Muscle layer of duodenum (tissue), 2 donors: Measurements from ENCODE around the gene LAMA2.

Source experiments
- H3K27ac ChIP-seq: one replicate; pipeline ENCODE4 v1.7.0; 2013; ENCODE audit warnings: mild to moderate bottlenecking, low read length
- H3K27me3 ChIP-seq: one replicate; pipeline ENCODE4 v1.7.0; 2013; ENCODE audit warnings: low read depth, mild to moderate bottlenecking, control low read depth, low read length
- H3K36me3 ChIP-seq, 2 donors: one replicate each; pipeline ENCODE4 v1.7.0; 2013; ENCODE audit warnings: low read length in 2 of 2, control low read depth in 1 of 2, mild to moderate bottlenecking in 1 of 2; ENCODE audit not compliant: insufficient read depth in 2 of 2, control insufficient read depth in 1 of 2
- H3K4me1 ChIP-seq, 2 donors: one replicate each; pipeline ENCODE4 v1.7.0; 2013; ENCODE audit warnings: low read length in 2 of 2, mild to moderate bottlenecking in 2 of 2, control low read depth in 1 of 2, moderate library complexity in 1 of 2; ENCODE audit not compliant: insufficient read depth in 2 of 2, control insufficient read depth in 1 of 2
- H3K4me3 ChIP-seq, 2 donors: one replicate each; pipeline ENCODE4 v1.7.0; 2013; ENCODE audit warnings: low read length in 2 of 2, low read depth in 1 of 2, mild to moderate bottlenecking in 1 of 2
- H3K9me3 ChIP-seq, 2 donors: one replicate each; pipeline ENCODE4 v1.7.0; 2013; ENCODE audit warnings: low read length in 2 of 2, control low read depth in 1 of 2, mild to moderate bottlenecking in 1 of 2; ENCODE audit not compliant: control insufficient read depth in 1 of 2
- donor health status: healthy.

LAMA2 gene

DNA sequence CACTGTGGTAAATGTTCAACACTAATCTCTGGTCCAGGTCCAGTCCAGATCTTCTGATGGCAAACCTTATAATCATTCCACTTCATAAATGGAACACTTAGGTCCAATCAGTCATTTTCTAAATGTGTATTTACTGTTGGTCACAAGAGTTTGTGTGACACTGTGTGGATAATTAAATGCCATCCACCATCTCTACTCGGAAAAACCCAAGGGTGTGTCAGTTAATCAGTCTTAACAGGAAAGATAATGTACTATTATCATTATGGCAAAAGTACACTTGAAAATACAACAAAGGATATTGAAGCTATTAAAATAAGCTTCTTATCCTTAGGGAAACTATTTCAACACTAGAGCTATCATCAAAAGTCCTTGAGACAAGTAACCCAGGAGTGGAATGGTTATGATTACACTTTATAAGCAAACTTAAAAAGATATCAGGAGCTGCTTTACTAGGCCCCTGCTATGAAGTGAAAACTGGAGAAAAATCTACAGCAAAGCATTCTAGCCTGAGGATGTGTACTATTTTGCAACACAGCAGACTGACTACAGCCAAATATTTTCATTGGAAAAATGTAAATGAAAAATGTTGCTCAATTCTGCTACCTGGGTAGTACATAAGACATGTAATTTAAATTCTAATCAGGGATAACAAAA is 227.9 kb downstream of the LAMA2 start:
- Histone ChIP-seq H3K4me3 (no peak overlapping the region), H3K27ac (no peak overlapping the region), H3K9me3 (no peaks in the 10 kb centered on the region), H3K27me3 (no peaks in the 10 kb centered on the region), H3K36me3 (no peaks in the 10 kb centered on the region), H3K4me1 (peaks cover 0 to 4% of the 10 kb centered on the region in 2 donors)

GRCh38 chr6:129111346-129111745 is 228.4 kb downstream of the LAMA2 start:
- Histone ChIP-seq H3K27me3 (no peaks in the 10 kb centered on the region), H3K9me3 (no peaks in the 10 kb centered on the region), H3K36me3 (no peaks in the 10 kb centered on the region), H3K27ac (no peak overlapping the region), H3K4me1 (peaks cover 0 to 4% of the 10 kb centered on the region in 2 donors), H3K4me3 (no peak overlapping the region)

- H3K4me3 ChIP-seq, result no peak overlapping the region
- H3K4me1 ChIP-seq, result peaks cover 0 to 4% of the 10 kb centered on the region in 2 donors
- H3K9me3 ChIP-seq, result no peaks in the 10 kb centered on the region
- H3K27ac ChIP-seq, result no peak overlapping the region
- no peaks in the 10 kb centered on the region for H3K36me3 ChIP-seq
- H3K27me3 ChIP-seq, result no peaks in the 10 kb centered on the region
These were observed 228.9 kb downstream of the LAMA2 start for GRCh38 chr6:129111853-129112252.

- Histone ChIP-seq H3K4me3 (no peak overlapping the region), H3K9me3 (no peaks in the 10 kb centered on the region), H3K27ac (no peak overlapping the region), H3K36me3 (no peaks in the 10 kb centered on the region), H3K4me1 (peaks cover 0 to 4% of the 10 kb centered on the region in 2 donors), H3K27me3 (no peaks in the 10 kb centered on the region)
These were observed 229.7 kb downstream of the LAMA2 start for GRCh38 chr6:129112591-129112990.

DNA sequence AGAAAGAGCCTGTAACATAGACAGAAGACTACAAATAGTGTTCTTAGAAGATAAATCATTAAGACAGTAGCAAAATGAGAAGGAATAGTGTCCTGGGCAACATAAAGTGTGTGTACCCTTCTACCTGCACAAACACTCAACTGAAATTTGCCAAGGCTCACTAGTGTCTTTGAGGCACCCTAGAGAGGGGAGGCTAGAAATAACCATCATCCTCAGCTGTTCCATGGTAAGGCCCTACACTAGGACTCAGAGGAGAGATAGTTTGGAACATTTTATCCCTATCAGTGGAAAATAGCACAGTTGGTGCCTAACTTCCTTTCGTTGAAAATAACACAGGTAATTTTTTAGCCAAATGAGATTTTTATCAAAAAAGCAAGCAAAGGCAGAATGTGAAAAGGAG is 230.7 kb downstream of the LAMA2 start:
- Histone ChIP-seq H3K4me1 (peaks cover 0 to 4% of the 10 kb centered on the region in 2 donors), H3K27me3 (no peaks in the 10 kb centered on the region), H3K27ac (no peak overlapping the region), H3K4me3 (no peak overlapping the region), H3K36me3 (no peaks in the 10 kb centered on the region), H3K9me3 (no peaks in the 10 kb centered on the region)

DNA sequence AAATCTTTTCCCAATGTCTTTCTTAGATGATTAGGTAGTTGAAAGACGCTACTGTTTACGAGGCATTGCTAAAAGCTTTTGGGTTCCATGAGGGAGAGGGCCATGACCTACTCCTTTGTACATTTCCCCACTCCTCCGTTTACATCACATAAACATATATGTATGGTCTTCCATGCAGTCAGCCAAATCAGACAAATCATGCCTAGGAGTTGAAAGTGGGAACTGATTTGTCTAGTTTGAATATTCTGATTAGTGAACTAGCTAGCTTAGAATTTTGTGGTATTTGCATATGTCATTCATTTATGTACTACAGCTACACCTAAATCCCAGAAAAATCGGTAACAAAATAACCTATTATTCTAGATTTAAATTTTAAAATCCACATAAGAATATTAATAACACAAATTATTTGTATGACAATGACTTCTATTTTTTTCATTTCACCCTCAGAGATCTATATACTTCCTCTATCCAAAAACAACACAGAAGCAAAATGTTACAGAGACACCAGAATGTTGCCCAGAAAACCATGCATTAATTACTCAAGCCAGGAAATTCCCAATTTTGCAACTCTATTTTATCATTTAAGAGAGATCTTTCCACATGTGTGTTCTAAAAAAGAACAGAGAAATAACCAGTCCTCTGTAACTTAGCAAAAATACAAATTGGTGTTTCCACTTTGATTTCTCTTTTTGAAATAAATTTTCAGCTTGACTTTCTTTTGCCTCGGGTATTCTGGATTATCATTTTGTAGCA is 231.9 kb downstream of the LAMA2 start:
- H3K27ac ChIP-seq, result no peak overlapping the region
- H3K4me3 ChIP-seq, result no peak overlapping the region
- no peaks in the 10 kb centered on the region for H3K27me3 ChIP-seq
- H3K36me3 ChIP-seq, result no peaks in the 10 kb centered on the region
- no peaks in the 10 kb centered on the region for H3K9me3 ChIP-seq
- peaks cover 0 to 4% of the 10 kb centered on the region in 2 donors for H3K4me1 ChIP-seq

DNA sequence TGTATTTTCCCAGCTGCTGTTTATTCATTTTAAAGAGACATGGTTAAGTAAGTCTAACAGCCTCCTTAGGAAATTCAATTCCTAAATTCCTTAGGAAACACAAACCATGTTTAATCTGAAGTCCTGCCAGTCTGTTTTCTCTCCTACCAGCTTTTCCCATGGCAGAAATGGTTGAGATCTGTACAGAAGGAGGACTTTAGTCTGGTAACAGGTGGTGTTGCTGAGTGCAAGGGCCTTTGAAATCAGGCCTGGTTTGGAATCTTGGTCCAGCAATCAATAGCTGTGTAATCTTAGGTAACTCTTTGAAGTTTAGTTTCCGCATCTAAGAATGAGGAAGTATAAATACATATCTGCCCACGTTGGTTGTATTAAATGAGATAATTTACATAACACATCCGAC is 232.5 kb downstream of the LAMA2 start:
- H3K9me3 ChIP-seq, result no peaks in the 10 kb centered on the region
- peaks cover 0 to 4% of the 10 kb centered on the region in 2 donors for H3K4me1 ChIP-seq
- no peaks in the 10 kb centered on the region for H3K27me3 ChIP-seq
- H3K27ac ChIP-seq, result no peak overlapping the region
- H3K4me3 ChIP-seq, result no peak overlapping the region
- H3K36me3 ChIP-seq, result no peaks in the 10 kb centered on the region

GRCh38 chr6:129117355-129117754 is 234.4 kb downstream of the LAMA2 start:
- H3K27ac ChIP-seq, result no peak overlapping the region
- H3K27me3 ChIP-seq, result no peaks in the 10 kb centered on the region
- no peak overlapping the region for H3K4me3 ChIP-seq
- no peaks in the 10 kb centered on the region for H3K4me1 ChIP-seq
- H3K9me3 ChIP-seq, result no peaks in the 10 kb centered on the region
- H3K36me3 ChIP-seq, result peaks cover 0 to 4% of the 10 kb centered on the region in 2 donors

- Histone ChIP-seq H3K36me3 (peaks cover 0 to 4% of the 10 kb centered on the region in 2 donors), H3K4me3 (no peak overlapping the region), H3K27ac (no peak overlapping the region), H3K4me1 (no peaks in the 10 kb centered on the region), H3K9me3 (no peaks in the 10 kb centered on the region), H3K27me3 (no peaks in the 10 kb centered on the region)
These were observed 238.1 kb downstream of the LAMA2 start for GRCh38 chr6:129120856-129121638.

GRCh38 chr6:129124347-129124746 is 241.4 kb downstream of the LAMA2 start:
- no peaks in the 10 kb centered on the region for H3K27me3 ChIP-seq
- H3K27ac ChIP-seq, result no peak overlapping the region
- peaks cover 0 to 4% of the 10 kb centered on the region in 2 donors for H3K36me3 ChIP-seq
- H3K4me3 ChIP-seq, result no peak overlapping the region
- no peaks in the 10 kb centered on the region for H3K9me3 ChIP-seq
- no peaks in the 10 kb centered on the region for H3K4me1 ChIP-seq

GRCh38 chr6:129130106-129130505 is 247.2 kb downstream of the LAMA2 start:
- Histone ChIP-seq H3K4me3 (no peak overlapping the region), H3K9me3 (no peaks in the 10 kb centered on the region), H3K27ac (no peak overlapping the region), H3K27me3 (no peaks in the 10 kb centered on the region), H3K36me3 (no peaks in the 10 kb centered on the region), H3K4me1 (peaks cover 0 to 3% of the 10 kb centered on the region in 2 donors)
